B cell (primary cell): ENCODE measurements around the gene EIF4G1. TPM values are rescaled to one million over a fixed set of nuclear protein-coding genes. Genes with fewer than 3 reads are reported as not detected.

Experiments used
- ATAC-seq: fragments of 200-7000 bp; cut with Tn5 transposase; one replicate; pipeline ENCODE4 v1.10.0; 2021; ENCODE audit warnings: low read depth, mild to moderate bottlenecking, moderate number of reproducible peaks, moderate library complexity
- CTCF ChIA-PET: fragments of 350-600 bp; sonication (Branson Sonifier 250); formaldehyde crosslinking; loops from one replicate; lab custom pipeline; 2021; ENCODE audit warnings: antibody characterized with exemption, inconsistent platforms; lab: Charles Lee
- POLR2A ChIA-PET: fragments of 350-600 bp; sonication (Branson Sonifier 250); formaldehyde crosslinking; loops from one replicate; lab custom pipeline; 2021; ENCODE audit warnings: antibody characterized with exemption; lab: Charles Lee
- DNase-seq: peaks from one replicate; pipeline ENCODE4 v3.0.0; 2013
- H2AFZ ChIP-seq: 2 replicates; pipeline ENCODE4 v1.6.1; 2012; ENCODE audit warnings: mild to moderate bottlenecking, low read depth, low read length; ENCODE audit not compliant: insufficient read depth, poor library complexity, severe bottlenecking
- H3K27ac ChIP-seq, 2 donors: 1 replicate in 1 of 2; 2 replicates in 1 of 2; pipeline ENCODE4 v1.5.1; 2012 to 2013; ENCODE audit warnings: low read length in 2 of 2, mild to moderate bottlenecking in 2 of 2, moderate library complexity in 1 of 2
- H3K27me3 ChIP-seq, 4 experiments: fragments of 200-600 bp in 1 of 4; sonication (generic) in 1 of 4; replicated peaks in 1 of 4; 1 replicate in 2 of 4; 2 replicates in 2 of 4; pipeline versions ENCODE4 v1.6.1 to v1.7.0; 2013 to 2016; ENCODE audit warnings: low read length in 3 of 4, mild to moderate bottlenecking in 2 of 4, mixed read lengths in 1 of 4, moderate library complexity in 1 of 4; ENCODE audit not compliant: insufficient read depth in 4 of 4, control insufficient read depth in 3 of 4; ENCODE audit errors: control extremely low read depth in 1 of 4
- H3K36me3 ChIP-seq, 2 experiments: replicated peaks in 1 of 2; 1 replicate in 1 of 2; 2 replicates in 1 of 2; pipeline versions ENCODE4 v1.6.1 to v1.7.1; 2013; ENCODE audit warnings: low read length in 1 of 2; ENCODE audit not compliant: insufficient read depth in 2 of 2, control insufficient read depth in 1 of 2; ENCODE audit errors: control extremely low read depth in 1 of 2, extremely low read depth in 1 of 2
- H3K4me1 ChIP-seq, 2 donors: fragments of 200-600 bp in 1 of 2; sonication (generic) in 1 of 2; 1 replicate in 1 of 2; 2 replicates in 1 of 2; pipeline versions ENCODE4 v1.5.1 to v1.6.1; 2013 to 2017; ENCODE audit warnings: low read length in 2 of 2; ENCODE audit not compliant: control insufficient read depth in 2 of 2, insufficient read depth in 2 of 2
- H3K4me2 ChIP-seq: replicated peaks from 2 replicates; pipeline ENCODE3; 2012; ENCODE audit warnings: mild to moderate bottlenecking, low read depth, low read length; ENCODE audit not compliant: poor library complexity, severe bottlenecking
- H3K4me3 ChIP-seq, 5 experiments: fragments of 200-600 bp in 1 of 5; sonication (generic) in 1 of 5; 1 replicate in 3 of 5; 2 replicates in 2 of 5; pipeline versions ENCODE4 v1.5.1 to v1.7.0; 2011 to 2016; ENCODE audit warnings: low read length in 4 of 5, mild to moderate bottlenecking in 4 of 5, low read depth in 2 of 5, control low read depth in 1 of 5, moderate library complexity in 1 of 5; ENCODE audit not compliant: insufficient read depth in 1 of 5; ENCODE audit errors: control extremely low read depth in 1 of 5, extremely low read depth in 1 of 5
- H3K79me2 ChIP-seq: fragments of 200-600 bp; sonication (generic); one replicate; pipeline ENCODE4 v1.6.0; 2016; ENCODE audit warnings: low read length; ENCODE audit not compliant: control insufficient read depth, insufficient read depth
- H3K9ac ChIP-seq: fragments of 200-600 bp; sonication (generic); 2 replicates; pipeline ENCODE4 v1.6.1; 2017; ENCODE audit warnings: mild to moderate bottlenecking, low read length, moderate library complexity
- H3K9me3 ChIP-seq, 3 donors: one replicate each; pipeline versions ENCODE4 v1.6.1 to v1.7.1; 2013; ENCODE audit warnings: low read length in 2 of 3; ENCODE audit not compliant: control insufficient read depth in 2 of 3, insufficient read depth in 1 of 3; ENCODE audit errors: control extremely low read depth in 1 of 3
- H4K20me1 ChIP-seq: 2 replicates; pipeline ENCODE4 v1.6.0; 2012; ENCODE audit warnings: mild to moderate bottlenecking, low read length; ENCODE audit not compliant: insufficient read depth, control insufficient read depth, poor library complexity, severe bottlenecking
- H3K27ac Mint-ChIP-seq: one replicate; pipeline ENCODE4 v1.8.0; 2021; ENCODE audit warnings: mixed read lengths
- H3K27me3 Mint-ChIP-seq: one replicate; pipeline ENCODE4 v1.8.0; 2021; ENCODE audit warnings: mixed read lengths
- H3K4me1 Mint-ChIP-seq: one replicate; pipeline ENCODE4 v1.8.0; 2021; ENCODE audit warnings: mixed read lengths
- H3K4me3 Mint-ChIP-seq: one replicate; pipeline ENCODE4 v1.8.0; 2021; ENCODE audit warnings: mixed read lengths
- H3K9me3 Mint-ChIP-seq: one replicate; pipeline ENCODE4 v1.8.0; 2022; ENCODE audit warnings: mixed read lengths; ENCODE audit not compliant: insufficient read depth
- EZH2 ChIP-seq: IDR thresholded peaks from 2 replicates; pipeline ENCODE4 v1.6.1; 2012; ENCODE audit warnings: borderline replicate concordance, low read depth, mild to moderate bottlenecking, moderate library complexity, low read length; ENCODE audit not compliant: insufficient read depth, poor library complexity, severe bottlenecking
- WGBS: methylation state at CpG from one replicate; pipeline ENCODE4 v1.1.5; 2013; ENCODE audit warnings: missing lambda C conversion rate; ENCODE audit not compliant: insufficient coverage; 5-methylcytosine and 5-hydroxymethylcytosine counted together
- intact Hi-C: fragments of 100-400 bp; cut with micrococcal nuclease; formaldehyde crosslinking; loops from one replicate; pipeline ENCODE4 v1.10.0; 2022
- polyA plus RNA-seq: library from polyadenylated mRNA; depleted of rRNA; stranded (reverse); fragments of >200 nt; gene quantifications from 2 replicates; pipeline ENCODE4 v1.2.3, GENCODE V29; 2012
- total RNA-seq, 2 donors: library from RNA; stranded (reverse); fragments of 120-200 nt in 1 of 2; gene quantifications; 1 replicate in 1 of 2; 2 replicates in 1 of 2; pipeline versions ENCODE4 v1.2.3 to v1.2.4, GENCODE V29; 2013 to 2022
- TF ChIP-seq, protein P1 (sequence below): fragments of 200-600 bp; IDR thresholded peaks from one replicate; pipeline ENCODE4 v1.8.0; 2022; ENCODE audit warnings: antibody characterized with exemption, mild to moderate bottlenecking

The EIF4G1 gene
- total and polyA plus RNA-seq, 2 donors (not counting 1 experiment from before 2014, with no cell fraction given), result 65.8 to 160 TPM

DNA sequence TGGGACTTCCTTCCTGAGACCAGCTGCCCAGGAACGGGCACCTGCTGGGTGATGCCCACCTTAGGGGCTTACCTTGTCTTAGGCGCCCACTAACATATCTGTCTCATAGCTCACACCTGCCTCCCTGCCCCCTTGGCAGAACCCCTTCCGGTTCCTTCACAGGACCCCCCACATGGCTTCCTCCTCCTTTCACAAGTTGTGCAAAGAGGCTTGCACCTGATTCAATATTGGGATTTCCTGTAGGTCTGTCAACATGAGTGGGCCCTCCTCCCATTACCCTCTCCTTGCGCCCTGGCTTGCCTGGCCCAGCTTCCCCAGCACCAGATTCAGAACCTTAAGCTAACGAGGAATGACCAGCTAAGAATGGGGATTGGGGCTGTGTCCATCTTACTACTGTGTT lies 63.0 kb downstream of the EIF4G1 start:
- TF ChIP-seq, protein P1, sequence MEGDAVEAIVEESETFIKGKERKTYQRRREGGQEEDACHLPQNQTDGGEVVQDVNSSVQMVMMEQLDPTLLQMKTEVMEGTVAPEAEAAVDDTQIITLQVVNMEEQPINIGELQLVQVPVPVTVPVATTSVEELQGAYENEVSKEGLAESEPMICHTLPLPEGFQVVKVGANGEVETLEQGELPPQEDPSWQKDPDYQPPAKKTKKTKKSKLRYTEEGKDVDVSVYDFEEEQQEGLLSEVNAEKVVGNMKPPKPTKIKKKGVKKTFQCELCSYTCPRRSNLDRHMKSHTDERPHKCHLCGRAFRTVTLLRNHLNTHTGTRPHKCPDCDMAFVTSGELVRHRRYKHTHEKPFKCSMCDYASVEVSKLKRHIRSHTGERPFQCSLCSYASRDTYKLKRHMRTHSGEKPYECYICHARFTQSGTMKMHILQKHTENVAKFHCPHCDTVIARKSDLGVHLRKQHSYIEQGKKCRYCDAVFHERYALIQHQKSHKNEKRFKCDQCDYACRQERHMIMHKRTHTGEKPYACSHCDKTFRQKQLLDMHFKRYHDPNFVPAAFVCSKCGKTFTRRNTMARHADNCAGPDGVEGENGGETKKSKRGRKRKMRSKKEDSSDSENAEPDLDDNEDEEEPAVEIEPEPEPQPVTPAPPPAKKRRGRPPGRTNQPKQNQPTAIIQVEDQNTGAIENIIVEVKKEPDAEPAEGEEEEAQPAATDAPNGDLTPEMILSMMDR, result no peak
- TF ChIP-seq EZH2, result no peak
- no peak overlapping the region for H3K27ac ChIP-seq
- no peak overlapping the region for H3K4me2 ChIP-seq
- 56% methylated on average over 3 of the region's 5 CpGs for WGBS
- no peaks in the 10 kb centered on the region for H3K36me3 ChIP-seq
- H3K9ac ChIP-seq, result no peak overlapping the region
- H3K4me1 ChIP-seq, result peaks cover 13 to 15% of the 10 kb centered on the region in 2 donors
- peaks cover 0 to 55% (median 22%) of the 10 kb centered on the region in 4 experiments for H3K27me3 ChIP-seq
- ChIA-PET CTCF (interaction anchor here (0.5 to 1.8 kb wide), 3 partner anchors 8 to 1137 kb away, joined by 3 to 7 read pairs (median 3); no protein-coding TSS in a partner anchor), POLR2A (no interaction called here)
- no peaks in the 10 kb centered on the region for H3K9me3 Mint-ChIP-seq
- ATAC-seq, result no peak
- no peak overlapping the region for H3K4me3 ChIP-seq
- intact Hi-C loops, result no loop called here
- no peaks in the 10 kb centered on the region for H3K79me2 ChIP-seq
- H2AFZ ChIP-seq, result no peak overlapping the region
- no peak for DNase-seq
- peaks cover 18% of the 10 kb centered on the region for H3K4me1 Mint-ChIP-seq
- H4K20me1 ChIP-seq, result no peaks in the 10 kb centered on the region
- no peak overlapping the region for H3K4me3 Mint-ChIP-seq
- no peak overlapping the region for H3K27ac Mint-ChIP-seq
- no peaks in the 10 kb centered on the region for H3K9me3 ChIP-seq
- peaks cover 51% of the 10 kb centered on the region for H3K27me3 Mint-ChIP-seq

DNA sequence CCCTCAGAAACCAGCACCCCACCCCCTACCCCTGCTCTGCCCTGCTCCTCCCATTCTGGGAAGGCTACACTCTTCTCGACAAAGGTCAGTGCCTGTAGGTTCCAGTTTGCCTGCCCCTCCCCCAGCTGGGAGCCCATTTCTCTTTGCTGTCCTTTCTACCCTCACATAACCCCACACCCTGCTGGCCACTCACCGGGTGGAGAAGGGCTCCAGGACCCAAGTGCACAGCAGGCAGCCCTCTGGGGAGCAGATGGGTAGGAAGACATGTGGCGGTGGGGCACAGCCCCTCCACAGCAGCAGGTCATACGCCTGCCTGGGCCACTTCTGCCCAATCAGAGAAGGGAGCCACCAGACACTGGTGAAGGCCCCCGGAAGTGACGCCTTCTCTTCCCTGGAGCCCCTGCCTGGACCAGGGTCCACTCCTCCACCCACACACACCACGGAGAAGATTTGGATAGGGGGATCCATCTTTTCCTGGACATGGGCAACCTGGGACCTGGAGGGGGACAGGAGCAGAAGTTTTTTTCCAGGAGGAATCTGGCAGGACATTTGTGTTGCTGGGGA lies 63.6 kb downstream of the EIF4G1 start, which contains the start of gene THPO:
THPO (minus strand) TSS at position 326 of the 564 bp plus-strand sequence. CDS start 1,948 bp downstream, outside the sequence.
- peaks cover 0 to 61% (median 22%) of the 10 kb centered on the region in 4 experiments for H3K27me3 ChIP-seq
- H3K9me3 Mint-ChIP-seq, result no peaks in the 10 kb centered on the region
- H3K4me3 Mint-ChIP-seq, result peak within 1 kb of the TSS; percentile 79
- POLR2A ChIA-PET, result no interaction called here
- H3K4me1 ChIP-seq, result peaks cover 13 to 15% of the 10 kb centered on the region in 2 donors
- no peak within 1 kb of the TSS for H3K27ac Mint-ChIP-seq
- H3K27me3 Mint-ChIP-seq, result peaks cover 57% of the 10 kb centered on the region
- H3K9ac ChIP-seq, result no peak within 1 kb of the TSS
- no peak within 1 kb of the TSS for H2AFZ ChIP-seq
- H3K36me3 ChIP-seq, result no peaks in the 10 kb centered on the region
- DNase-seq (no peak), ATAC-seq (no peak)
- H3K4me3 ChIP-seq, result no peak within 1 kb of the TSS
- TF ChIP-seq EZH2, result no peak
- TF ChIP-seq, protein P1, result no peak
- no peaks in the 10 kb centered on the region for H4K20me1 ChIP-seq
- H3K4me2 ChIP-seq, result no peak within 1 kb of the TSS
- CTCF ChIA-PET, result interaction anchor here (0.5 to 1.5 kb wide), 2 partner anchors 9 to 1136 kb away, joined by 3 read pairs; no protein-coding TSS in a partner anchor
- H3K27ac ChIP-seq, result no peak within 1 kb of the TSS
- intact Hi-C loops, result no loop called here
- H3K79me2 ChIP-seq, result no peaks in the 10 kb centered on the region
- 71% methylated on average over 2 of the region's 7 CpGs for WGBS
- H3K9me3 ChIP-seq, result peaks cover 0 to under 1% (median 0%) of the 10 kb centered on the region in 3 donors
- H3K4me1 Mint-ChIP-seq, result peaks cover 18% of the 10 kb centered on the region
